DMS 273 treated with DMSO at 0.1 percent for 48 hours (cell line): Measurements from ENCODE around the gene TTC23.

Experiments
- DNase-seq: peaks from one replicate; lab custom pipeline; 2025; lab: John Stamatoyannopoulos, UW

TTC23 gene

DNA sequence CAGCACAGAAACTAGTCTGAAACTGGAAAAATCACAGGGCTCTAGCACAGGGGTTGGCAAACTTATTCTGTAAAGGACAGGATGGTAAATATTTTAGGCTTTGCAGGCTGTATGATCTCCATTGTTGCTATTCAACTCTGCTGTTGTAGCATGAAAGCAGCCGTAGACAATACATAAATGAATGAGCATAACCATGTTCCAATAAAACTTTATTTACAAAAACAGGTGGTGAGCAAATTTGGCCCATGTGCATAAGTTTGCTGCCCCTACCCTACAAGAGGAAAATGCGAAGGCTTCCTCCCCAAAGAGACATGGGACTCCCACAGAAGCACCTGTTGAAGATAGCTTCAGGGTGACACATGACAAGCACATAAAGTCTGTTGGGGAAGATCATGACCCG lies 85.3 kb downstream of the TTC23 start:
- DNase-seq: no peak

DNA sequence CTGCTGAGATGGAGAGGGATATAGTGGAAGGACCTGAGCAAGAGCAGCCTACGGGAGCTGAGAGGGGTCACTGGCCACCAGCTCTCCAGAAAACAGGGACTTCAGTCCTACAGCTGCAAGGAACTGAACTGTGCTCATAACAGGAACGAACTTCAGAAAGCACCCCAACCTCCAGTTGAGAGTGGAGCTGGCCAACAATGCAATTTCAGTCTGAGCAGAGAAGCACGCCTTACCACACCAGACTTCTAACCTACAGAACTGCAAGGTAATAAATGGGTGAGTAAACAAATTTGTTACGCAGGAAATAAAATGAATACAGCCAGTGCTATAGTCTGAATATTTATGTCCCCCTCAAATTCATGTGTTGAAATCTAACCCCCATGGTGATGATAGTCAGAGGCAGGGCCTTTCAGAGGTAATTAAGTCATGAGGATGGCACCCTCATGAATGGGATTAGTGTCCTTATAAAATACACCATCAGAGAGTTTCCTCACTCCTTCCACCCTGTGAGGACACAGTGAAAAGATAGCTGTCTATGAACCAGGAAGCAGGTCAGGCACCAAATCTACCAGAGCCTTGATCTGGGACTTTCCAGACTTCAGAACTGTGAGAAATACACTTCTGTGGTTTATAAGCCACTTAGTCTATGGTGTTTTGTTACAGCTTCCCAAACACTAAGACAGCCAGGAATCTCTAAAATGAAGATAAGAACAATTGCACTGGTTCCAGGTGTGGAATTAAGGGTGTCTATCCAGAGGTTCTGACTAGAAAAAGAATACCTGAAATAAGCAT lies 85.9 kb downstream of the TTC23 start:
- DNase-seq: no peak

DNA sequence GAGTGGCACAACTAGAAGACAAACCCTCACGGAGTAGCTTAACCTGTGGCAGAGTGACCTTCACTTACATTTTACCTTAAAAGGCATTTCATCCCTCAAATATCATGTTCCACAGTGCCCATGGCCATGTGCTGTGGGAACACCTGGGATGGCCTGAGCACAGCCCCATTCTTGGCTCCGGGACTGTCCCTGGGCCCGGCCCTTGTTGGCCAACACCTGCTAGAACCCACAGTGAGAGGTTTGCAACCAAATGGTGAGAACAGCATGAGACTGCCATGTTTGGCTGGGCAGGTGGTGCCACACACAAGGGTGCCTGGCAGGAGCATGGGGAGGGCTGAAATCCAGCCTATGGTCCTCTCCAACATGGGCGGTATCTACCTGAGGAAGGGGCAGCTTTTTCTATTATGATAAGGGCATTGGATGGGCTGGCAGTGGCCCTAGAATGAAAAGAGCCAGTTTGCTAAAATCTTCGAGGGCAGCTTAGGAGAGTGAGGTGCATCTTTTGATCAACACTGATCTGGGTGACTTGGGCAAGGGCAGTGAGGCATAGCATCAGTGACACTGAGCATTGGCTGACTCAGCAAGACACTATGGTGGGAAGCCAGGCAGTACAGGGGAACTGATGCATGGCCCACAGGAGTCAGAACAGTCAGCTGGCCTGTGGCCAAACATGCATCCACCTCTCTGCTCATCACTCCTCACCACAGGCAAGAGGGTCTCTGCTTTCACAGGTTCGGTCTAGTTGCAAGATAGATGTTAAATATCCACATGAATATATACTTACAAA lies 90.6 kb downstream of the TTC23 start:
- DNase-seq: no peak

DNA sequence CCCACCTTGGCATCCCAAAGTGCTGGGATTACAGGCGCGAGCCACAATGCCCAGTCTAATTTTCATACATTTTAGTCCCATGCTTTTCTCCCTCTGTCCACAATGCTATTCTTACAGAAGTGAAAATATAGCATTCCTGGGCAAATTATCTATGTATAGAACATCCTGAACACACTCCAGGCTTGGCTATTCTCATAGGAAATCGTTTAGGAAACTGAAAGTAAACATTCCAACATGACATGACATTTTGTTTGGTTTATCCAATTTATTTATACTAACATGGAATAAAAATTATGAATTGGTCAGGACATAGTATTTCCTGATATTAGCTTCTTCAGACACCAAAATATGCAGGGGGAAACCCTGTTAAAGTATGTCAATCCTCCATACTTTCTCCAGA lies 91.9 kb downstream of the TTC23 start:
- no peak for DNase-seq

DNA sequence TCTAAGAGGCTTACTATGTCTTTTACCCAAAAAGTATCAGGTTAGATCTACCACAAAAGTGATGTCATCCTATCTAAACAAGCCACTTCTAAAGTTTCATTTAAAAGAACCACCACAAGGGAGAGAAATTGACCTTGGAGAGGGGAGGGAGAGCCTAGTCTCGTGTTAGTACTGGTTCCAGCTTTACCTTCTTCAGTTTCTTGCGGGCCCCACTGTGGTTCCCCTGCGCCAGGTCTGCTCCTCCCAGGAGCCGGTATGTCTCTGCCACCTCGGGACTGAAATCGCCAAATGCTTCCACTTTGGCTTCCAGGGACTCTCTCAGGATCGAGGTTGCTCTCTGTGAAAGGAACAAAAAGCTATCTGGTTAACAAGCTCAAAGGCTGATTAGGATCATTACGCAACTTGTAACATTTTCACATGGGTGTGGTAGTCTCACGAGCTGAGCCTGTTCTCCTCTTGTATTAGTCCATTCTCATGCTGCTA lies 93.4 kb downstream of the TTC23 start:
- DNase-seq: no peak

DNA sequence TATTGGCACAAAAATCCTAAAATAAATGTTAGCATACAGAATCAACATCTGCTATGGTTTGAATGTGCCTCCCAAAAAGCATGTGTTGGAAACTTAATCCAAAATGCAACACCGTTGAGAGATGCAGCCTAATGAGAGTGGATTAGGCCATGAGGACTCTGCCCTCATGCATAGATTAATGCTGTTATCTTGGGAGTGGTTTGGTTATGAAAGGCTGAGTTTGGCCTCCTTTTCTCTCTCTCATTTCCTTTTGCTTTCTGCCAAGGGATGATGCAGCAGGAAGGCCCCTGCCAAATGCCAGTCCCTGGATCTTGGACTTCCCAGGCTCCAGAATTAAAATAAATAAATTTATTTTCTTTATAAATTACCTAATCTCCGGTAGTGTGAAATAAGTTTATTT lies 95.1 kb downstream of the TTC23 start:
- no peak for DNase-seq

DNA sequence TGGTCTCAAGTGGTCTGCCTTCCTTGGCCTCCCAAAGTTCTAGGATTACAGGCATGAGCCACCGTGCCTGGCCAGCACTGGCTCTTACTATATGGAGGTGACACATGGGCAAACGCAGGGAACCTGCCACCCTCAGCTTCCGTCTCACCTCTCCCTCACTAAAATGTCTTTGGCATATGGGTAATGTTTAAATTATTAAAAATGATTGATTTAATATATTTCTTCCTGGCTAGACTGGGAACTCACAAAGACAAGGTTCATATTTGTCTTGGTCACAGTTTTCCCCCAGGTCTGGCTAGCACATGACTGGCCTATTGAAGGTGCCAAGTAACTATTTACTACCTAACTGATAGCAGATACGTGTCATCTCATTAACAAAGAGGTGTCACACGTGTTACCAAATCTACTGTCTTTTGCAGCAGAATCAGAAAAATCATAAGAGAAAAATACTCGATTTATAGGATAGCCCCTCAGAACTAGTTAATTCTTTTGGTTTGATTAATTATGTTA lies 96.3 kb downstream of the TTC23 start:
- no peak for DNase-seq

DNA sequence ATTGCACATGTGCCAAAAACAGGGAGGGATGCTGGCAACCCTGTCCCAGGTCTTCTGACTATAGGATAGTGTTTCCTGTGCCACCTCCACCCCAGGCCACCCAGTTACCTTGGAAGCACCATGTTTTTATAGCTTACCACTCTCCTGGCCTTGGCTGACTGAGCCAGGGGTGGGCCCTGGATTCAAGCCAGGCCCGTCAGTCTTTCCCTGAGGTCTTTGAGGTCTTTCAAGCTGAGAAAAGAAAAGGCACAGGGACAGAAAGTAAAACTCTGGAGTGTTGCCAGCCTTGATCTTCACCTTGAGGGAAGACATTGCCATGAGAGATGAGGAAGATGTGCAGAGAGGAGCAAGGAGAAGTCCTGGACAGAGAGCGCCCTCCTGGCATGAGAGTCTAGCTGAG lies 98.2 kb downstream of the TTC23 start:
- no peak for DNase-seq

DNA sequence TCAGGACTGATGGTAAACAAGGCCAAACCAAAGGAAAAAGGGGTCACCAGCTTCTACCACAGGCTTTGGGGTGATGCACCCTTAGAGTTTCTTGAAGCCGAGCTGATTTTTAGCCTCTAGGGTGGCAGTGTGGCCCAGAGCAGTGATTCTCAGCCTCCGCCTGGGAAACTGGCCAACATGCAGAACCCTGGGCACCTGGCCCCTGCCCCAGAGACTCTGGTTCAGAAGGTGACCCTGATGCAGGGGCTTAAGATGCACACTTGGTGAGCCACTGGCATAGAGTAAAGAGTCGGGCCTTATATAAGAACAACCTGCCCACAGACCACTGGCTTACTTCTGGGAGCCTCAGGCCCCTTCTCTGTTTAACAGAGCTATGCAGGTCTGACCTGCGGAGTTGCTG lies 100.0 kb downstream of the TTC23 start:
- DNase-seq: no peak

DNA sequence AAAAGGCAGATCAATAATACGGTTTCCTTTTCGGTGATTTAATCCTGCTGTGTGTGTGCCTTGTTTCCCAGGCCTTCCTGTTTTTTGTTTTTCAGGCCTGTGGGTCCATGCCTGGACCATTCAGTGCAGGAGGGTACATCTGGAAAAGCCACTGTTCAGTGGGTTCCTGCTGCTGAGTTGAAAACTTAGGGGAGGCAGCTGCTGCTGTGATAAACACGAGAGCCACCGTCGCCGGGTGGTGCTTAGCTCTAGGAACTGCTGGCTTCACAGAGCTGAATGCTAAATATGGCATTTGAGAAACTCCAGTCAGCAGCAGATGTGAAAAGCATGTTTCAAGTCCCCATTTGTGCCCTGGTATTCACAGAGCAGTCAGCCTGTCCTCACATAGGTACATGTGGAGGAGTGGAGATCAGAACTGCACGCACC lies 100.5 kb downstream of the TTC23 start:
- no peak for DNase-seq

DNA sequence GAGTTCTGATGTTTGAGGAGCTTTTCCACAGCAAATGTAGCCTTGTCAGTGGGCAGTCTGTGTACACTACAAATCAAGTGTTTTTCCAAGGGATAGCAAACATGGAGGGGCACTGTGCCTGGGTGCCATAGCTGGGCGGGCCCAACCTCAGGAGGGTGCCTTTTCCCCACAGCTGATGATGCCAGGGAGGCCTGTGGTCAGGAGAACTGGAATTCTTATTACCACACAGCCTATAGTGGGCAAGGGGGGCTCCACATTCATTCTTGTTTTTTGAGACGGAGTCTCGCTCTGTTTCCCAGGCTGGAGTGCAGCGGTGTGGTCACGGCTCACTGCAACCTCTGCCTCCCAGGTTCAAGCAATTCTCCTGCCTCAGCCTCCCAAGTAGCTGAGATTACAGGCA lies 102.7 kb downstream of the TTC23 start:
- DNase-seq: no peak

DNA sequence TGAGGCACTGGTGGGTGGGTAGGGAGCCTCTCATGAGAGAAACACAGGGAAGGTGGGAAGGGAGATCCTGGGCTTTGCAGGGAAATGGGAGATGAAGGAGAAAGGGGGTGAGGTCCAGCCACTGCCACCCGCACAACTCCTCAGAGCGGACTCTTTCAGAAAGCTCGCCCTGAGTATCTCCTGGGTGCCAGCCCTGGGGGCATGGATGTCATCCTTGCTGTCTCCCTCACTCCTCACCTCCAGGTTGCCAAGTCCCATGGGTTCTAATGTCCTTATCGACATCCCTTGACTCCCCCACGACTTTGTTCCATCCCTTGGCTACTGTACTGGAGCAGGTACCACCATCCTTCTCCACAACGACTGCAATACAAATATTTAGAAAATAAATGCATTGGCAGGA lies 103.6 kb downstream of the TTC23 start:
- DNase-seq: no peak

DNA sequence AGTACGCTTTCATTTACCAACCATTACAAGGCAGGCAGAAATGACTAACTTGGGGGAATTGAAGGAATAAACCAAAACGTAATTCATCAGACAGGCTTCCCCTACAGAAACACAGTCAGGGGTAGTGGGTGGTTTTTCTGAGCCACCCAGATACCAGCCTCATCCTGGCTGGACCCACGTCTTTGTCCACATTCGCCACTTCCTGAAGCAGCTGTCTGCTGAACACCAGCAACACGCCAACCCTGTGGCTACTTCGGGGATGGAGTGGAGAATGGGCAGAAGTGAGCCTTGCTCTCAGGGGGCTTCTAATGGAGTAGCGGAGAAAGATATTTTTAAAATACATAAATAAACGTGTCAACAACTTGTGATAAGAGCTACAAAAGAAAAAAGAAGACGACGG lies 104.4 kb downstream of the TTC23 start:
- no peak for DNase-seq

DNA sequence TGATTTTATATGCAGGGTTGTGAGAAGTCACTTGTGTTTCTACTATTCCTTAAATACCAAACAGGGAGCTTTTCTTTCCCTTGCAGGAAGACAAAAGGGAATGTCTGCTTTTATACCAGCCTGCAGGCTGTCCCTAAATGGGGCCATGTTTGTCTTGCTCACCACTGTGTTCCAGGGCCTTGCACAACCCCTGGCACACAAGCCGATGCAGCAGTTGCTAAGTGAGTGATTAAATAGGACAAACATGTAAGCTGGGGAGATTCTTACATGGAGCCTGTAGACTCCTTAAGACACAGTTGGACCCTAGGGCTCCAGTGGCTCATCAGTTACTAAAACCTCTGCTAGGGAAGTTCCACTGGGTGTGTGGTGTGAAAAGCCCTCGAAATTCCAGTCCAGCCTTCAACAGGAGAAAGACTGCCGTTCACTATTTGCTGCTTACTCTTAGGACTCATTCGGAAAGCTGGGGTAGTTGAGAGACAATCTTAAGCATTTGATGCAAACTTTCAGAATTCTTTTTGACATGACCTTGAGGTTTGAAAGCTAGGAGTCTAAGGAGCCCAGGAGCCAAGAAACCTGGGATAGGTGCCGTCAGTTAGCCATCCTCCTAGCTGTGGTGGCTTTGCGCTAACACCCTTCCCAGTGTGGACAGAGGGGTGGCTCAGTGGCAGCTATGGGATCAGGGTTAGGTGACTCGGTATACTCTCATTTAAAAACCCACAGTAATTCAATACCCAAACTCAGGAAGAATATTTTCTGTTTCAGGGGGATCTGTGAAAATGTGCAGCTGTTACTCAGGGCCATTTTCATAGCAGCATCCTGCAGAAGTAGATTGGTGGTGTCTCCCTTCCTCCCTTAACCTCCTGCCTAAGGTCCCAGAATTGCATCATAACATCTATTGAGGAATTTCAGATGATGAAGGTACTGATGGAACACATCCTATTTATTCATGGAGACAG lies 105.4 kb downstream of the TTC23 start:
- DNase-seq: no peak

DNA sequence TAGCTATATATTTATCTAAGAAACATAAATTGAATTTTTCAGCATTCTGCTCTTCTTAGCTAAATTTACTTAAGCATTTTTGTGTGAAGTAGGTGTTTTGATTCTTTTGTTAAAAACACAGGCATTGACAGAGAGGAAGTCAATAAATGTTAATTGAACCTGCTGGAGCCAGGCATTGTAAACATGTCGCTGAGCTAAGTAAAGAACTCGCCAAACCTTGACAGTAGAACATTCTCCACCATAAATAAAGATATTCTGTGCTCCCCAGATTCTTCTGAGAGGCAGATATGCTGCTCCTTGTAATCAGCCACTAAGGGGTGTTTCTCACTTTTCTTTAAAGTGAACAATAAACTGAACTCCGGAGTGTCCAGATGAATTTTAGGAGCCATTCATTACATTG lies 106.1 kb downstream of the TTC23 start:
- DNase-seq: no peak

DNA sequence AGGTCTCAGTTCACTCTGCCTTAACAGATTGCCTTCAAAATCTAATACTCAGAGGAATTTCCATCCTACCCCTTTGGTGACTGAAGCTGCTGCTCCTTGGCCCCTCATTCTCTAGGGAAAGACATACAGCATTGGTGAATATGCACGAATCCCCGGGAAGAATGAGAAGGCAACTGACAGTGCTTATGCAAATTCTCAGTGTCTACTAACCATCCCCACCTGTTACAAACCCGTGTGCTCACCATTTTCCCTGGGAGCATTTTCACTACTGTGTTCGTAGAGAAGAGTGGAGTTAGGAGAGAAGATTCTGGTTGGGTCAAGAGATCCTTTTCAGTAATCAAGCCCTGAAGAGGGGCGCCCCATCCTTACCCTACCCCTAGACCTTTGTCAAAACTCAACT lies 106.8 kb downstream of the TTC23 start:
- no peak for DNase-seq

DNA sequence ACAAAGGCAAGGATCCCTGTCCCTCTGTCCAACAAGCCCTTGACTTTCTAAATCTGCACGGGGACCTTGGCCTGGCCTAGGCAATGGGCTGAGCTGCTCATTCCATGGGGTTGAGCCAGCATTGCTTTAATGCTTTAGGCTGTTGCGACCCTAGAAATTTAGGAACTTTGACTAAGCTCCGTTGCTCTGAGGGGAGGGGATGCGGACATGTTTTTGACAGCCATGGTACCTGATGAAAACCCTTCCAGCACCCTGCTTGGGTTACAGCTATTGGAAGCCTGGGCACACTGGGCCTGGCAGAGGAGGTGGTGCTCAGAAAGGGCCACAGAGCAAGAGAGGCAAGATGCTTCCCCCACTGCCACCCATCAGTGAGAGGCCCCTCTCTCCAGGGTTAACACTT lies 107.4 kb downstream of the TTC23 start:
- no peak for DNase-seq

DNA sequence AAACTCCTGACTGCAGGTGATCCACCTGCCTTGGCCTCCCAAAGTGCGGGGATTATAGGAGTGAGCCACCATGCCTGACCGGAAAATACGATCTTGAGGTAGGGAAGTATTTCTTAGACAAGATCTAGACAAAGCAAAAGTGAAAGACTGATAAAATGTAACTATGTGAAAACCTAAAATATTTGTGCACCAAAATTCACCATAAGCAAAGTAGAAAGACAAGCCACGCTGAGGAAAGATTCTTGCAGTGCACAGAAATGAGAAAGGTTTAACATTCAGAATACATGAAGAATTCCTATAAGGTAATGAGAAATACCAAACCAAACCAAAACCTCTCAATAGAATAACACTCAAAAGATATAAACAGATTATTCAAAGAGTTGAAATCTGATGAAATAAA lies 108.8 kb downstream of the TTC23 start:
- DNase-seq: no peak

DNA sequence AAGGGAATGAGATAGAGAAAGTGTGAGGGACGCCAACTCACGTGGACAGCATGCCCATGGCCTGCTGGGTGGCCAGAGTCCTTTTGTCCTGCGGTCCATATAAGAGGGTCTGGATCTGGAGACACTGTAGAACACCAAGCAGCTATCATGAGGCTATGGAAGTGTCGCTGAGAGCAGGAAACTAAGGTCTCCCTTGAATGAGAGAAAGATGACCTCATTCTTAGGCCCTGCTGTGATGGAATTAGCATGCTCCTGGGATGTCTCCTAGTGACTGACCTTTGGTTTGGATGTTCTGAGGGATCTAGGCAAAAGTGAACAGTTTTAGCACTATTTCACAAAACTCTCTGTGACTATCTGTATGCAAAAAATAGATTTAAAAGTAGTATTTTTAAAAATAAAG lies 110.1 kb downstream of the TTC23 start:
- no peak for DNase-seq

DNA sequence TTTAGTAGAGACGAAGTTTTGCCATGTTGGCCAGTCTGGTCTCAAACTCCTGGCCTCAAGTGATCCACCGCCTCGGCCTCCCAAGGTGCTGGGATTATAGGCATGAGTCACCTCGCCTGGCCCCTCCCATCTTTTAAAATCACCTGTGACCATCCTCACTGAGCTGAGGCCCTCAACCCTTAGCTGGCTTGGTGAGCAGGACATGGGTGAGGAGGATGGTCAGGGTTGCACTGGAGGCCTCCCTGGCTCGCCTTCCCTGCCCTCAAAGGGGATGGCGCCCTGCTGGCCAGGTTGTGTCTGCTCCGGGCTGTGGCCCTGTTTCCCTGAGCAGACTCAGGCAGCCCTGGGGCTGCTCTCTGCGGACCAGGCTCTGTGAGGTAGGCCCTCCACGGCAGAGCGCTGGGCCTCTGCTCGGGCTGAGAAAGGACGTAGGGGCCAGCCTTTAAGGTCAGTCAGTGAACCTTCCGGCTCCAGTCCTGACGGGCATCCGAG lies 110.8 kb downstream of the TTC23 start:
- no peak for DNase-seq

DNA sequence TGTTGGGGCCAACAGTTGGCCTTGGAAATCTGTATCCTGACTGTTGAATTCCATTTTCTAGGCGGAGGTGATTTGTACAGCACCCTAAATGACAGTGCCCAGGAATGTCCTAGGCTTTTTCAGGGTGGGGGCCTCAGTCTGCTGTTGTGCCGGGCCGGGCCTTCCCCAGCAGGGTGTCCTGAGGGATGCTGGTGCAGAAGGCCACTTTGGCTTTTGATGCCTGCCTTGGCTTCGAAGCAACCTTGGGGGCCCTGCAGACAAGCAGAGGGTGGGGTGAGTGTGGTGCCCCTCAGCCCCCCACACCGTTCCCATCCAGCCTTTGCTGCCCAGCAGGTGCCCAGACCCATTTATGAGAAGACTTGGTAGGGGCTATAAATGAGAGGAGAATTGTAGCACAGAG lies 111.5 kb downstream of the TTC23 start:
- no peak for DNase-seq

DNA sequence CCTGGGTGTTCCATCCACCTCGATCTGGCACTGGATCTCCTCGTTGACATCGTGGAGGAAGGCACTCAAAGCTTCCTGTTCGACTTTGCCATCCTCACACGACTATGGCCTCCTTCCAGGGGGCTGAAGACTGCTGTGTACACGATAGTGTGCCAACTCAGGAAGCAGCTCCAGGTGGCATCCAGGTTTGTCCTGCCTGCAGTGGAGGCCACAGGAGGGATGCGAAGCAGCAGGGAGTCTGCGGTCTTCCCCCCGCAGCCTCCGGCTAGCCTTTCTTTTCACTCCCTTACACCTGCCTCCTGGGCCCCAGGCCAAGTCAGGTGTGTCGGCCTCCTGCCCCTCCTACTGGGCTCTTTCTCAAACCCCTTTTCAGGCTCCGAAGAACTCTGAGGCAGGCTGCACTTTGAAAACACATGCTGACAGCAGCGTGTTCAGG lies 112.3 kb downstream of the TTC23 start:
- DNase-seq: no peak
